ENCODE data around the gene RNF115. TPM values are rescaled to one million over a fixed set of nuclear protein-coding genes. Genes with fewer than 3 reads are reported as not detected.

Gene RNF115
- total and polyA plus RNA-seq, 2 donors (not counting 3 experiments of a cell fraction or from before 2014, with no cell fraction given), result 7.6 to 17.3 TPM

DNA sequence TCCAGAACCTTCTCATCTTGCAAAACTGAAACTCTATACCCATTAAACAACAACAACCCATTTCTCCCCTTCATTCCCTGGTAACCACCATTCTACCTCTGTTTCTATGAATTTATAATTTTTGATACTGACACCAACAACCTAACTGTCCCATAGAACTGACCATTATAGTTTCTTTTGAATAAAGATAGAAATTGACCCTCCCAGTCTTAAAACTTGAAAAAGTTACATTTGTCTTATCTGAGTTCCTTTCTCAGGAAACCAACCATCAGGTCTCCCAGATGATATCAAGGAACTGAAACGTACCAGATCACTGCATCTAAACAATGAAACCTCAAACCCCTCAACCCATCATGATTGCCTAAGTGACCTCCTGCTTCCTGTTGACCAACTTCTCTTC, 27.1 kb downstream of the RNF115 start:
- dilution Hi-C loops (cut with MboI; ENCODE audit: extremely low pct_ligation_motif_present, low sequenced_read_pairs), result no loop called here
- BruUV-seq (replicated peaks), result no TSS peak

More for the DNA sequence above, 27.1 kb downstream of the RNF115 start:
- Histone ChIP-seq H3K9me1 (replicated peaks; ENCODE audit: control insufficient read depth, extremely low read depth, insufficient read depth, low read length) (no peaks in the 10 kb centered on the region), H3K36me3 (ENCODE audit: control insufficient read depth in 2 of 2, extremely low read depth in 1 of 2, insufficient read depth in 2 of 2, low read length in 2 of 2) (peaks cover 0 to 2% of the 10 kb centered on the region in 2 experiments), H3K27me3 (ENCODE audit: control insufficient read depth in 2 of 2, insufficient read depth in 2 of 2, low read length in 2 of 2) (no peaks in the 10 kb centered on the region), H3K4me3 (replicated peaks in 1 of 3; ENCODE audit: insufficient read depth in 1 of 3, low read depth in 1 of 3, low read length in 3 of 3) (no peak overlapping the region), H3K4me2 (ENCODE audit: insufficient read depth, low read length) (no peak overlapping the region), H3K27ac (ENCODE audit: insufficient read depth, low read depth, low read length) (no peak overlapping the region), H2AFZ (ENCODE audit: low read depth, low read length) (no peak overlapping the region), H3K9me3 (replicated peaks; ENCODE audit: control insufficient read depth, insufficient read depth, low read length) (peaks cover 5% of the 10 kb centered on the region), H3K9ac (replicated peaks; ENCODE audit: extremely low read depth, insufficient read depth, low read length) (no peak overlapping the region), H4K20me1 (replicated peaks; ENCODE audit: control insufficient read depth, extremely low read depth, insufficient read depth, low read length) (peaks cover 3% of the 10 kb centered on the region), H3K79me2 (ENCODE audit: control insufficient read depth, insufficient read depth, low read length) (peaks cover 40% of the 10 kb centered on the region), H3K4me1 (ENCODE audit: control insufficient read depth, extremely low read depth, insufficient read depth, low read length) (no peaks in the 10 kb centered on the region)
- POLR2A ChIA-PET, result no interaction called here
- FAIRE-seq, result no peak
- TF ChIP-seq FOS (IDR thresholded peaks at IDR 0.05; ENCODE audit: borderline replicate concordance, insufficient read depth, low read length) (no peak), POLR2AphosphoS5 (IDR thresholded peaks at IDR 0.05; ENCODE audit: insufficient read depth, low read depth, low read length) (no peak), EZH2 (IDR thresholded peaks at IDR 0.05; ENCODE audit: borderline replicate concordance, low read depth, low read length, severe bottlenecking) (no peak), GATA2 (IDR thresholded peaks at IDR 0.05; ENCODE audit: insufficient read depth, insufficient read length, low read depth, low read length) (no peak), MYC (IDR thresholded peaks at IDR 0.05; ENCODE audit: low read depth, low read length) (no peak), MAX (IDR thresholded peaks at IDR 0.05; ENCODE audit: insufficient read depth, insufficient read length) (no peak), POLR2A (IDR thresholded peaks at IDR 0.05; ENCODE audit: low read depth, low read length) (no peak), CTCF (IDR thresholded peaks at IDR 0.05; ENCODE audit: extremely low read depth in 1 of 2, insufficient read depth in 1 of 2, low read depth in 1 of 2, low read length in 2 of 2) (no peak), JUN (IDR thresholded peaks at IDR 0.05; ENCODE audit: borderline replicate concordance, insufficient read depth, insufficient read length, low read depth) (no peak)
- intact Hi-C loops (cut with micrococcal nuclease), result no loop called here
- no peak for DNase-seq (ENCODE audit: low read depth, low spot score)
- CTCF ChIA-PET, result interaction anchor here (0.5 kb wide), 1 partner anchor 149 kb away, joined by 3 read pairs; no protein-coding TSS in a partner anchor
